Measurements from ENCODE around the gene XRN1.

XRN1 gene

DNA sequence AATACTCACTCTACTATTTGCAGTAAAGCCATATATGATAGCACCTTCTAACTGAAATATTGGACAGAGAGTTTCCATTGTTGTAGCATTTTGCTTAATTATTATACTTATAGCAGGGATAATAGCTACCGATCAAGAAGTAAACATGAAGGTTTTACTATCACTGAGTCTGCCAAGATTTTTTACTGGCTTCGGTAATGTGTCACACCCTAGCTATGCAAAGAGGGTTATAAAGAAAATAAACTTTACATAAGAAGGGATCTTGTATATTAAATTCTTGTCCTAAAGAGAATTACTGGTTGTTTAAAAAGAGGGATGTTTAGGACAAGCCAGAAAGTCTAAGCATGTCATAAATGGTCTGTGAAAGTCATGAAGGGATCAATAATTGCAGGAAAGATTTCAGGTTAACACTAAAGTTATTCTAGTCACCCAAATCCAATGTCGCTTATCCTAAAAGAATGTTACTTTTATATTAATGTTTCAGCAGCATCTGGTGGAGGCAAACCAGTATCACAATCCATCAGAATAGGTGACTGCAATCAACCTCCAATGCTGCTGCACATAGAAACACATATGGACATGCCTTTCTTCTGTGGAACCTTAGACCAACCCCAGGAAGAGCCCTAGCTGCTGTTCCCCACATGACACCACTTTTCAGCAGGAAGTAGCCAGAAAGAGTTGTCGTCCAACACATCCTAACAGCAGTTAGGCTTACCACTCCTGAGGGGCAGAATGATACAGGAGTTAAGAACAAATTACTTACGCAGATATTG is 159.8 kb downstream of the XRN1 start:
- Histone ChIP-seq H3K27ac (ENCODE audit: low read length) (no peak overlapping the region), H3K27me3 (ENCODE audit: control insufficient read depth, insufficient read depth, low read length) (no peaks in the 10 kb centered on the region), H3K4me3 (ENCODE audit: low read length) (no peak overlapping the region), H3K9me3 (ENCODE audit: control insufficient read depth, insufficient read depth, low read length) (peaks cover 1% of the 10 kb centered on the region), H3K36me3 (ENCODE audit: control insufficient read depth, insufficient read depth, low read length) (no peaks in the 10 kb centered on the region), H3K4me1 (ENCODE audit: control insufficient read depth, insufficient read depth, low read length) (no peaks in the 10 kb centered on the region)
- no CpG with 5 or more reads among the region's 5 CpGs for WGBS (ENCODE audit: insufficient coverage, insufficient read length)
- no peak for DNase-seq (ENCODE audit: low read depth, low spot score)

GRCh38 chr3:142285083-142285517 is 162.7 kb downstream of the XRN1 start:
- H3K9me3 ChIP-seq (ENCODE audit: control insufficient read depth, insufficient read depth, low read length) = peaks cover 1% of the 10 kb centered on the region
- H3K27me3 ChIP-seq (ENCODE audit: control insufficient read depth, insufficient read depth, low read length) = no peaks in the 10 kb centered on the region
- DNase-seq (ENCODE audit: low read depth, low spot score) = no peak
- no peaks in the 10 kb centered on the region for H3K36me3 ChIP-seq (ENCODE audit: control insufficient read depth, insufficient read depth, low read length)
- no peak overlapping the region for H3K27ac ChIP-seq (ENCODE audit: low read length)
- H3K4me1 ChIP-seq (ENCODE audit: control insufficient read depth, insufficient read depth, low read length) = no peaks in the 10 kb centered on the region
- H3K4me3 ChIP-seq (ENCODE audit: low read length) = no peak overlapping the region
- WGBS (ENCODE audit: insufficient coverage, insufficient read length) = no CpG with 5 or more reads among the region's 2 CpGs

- Histone ChIP-seq H3K4me1 (ENCODE audit: control insufficient read depth, insufficient read depth, low read length) (no peaks in the 10 kb centered on the region), H3K27me3 (ENCODE audit: control insufficient read depth, insufficient read depth, low read length) (no peaks in the 10 kb centered on the region), H3K9me3 (ENCODE audit: control insufficient read depth, insufficient read depth, low read length) (no peaks in the 10 kb centered on the region; the same call in 1 of the 2 replicates), H3K27ac (ENCODE audit: low read length) (no peak overlapping the region), H3K36me3 (ENCODE audit: control insufficient read depth, insufficient read depth, low read length) (no peaks in the 10 kb centered on the region), H3K4me3 (ENCODE audit: low read length) (no peak overlapping the region)
- no peak for DNase-seq (ENCODE audit: low read depth, low spot score)
- no CpG with 5 or more reads among the region's 4 CpGs for WGBS (ENCODE audit: insufficient coverage, insufficient read length)
Measured at GRCh38 chr3:142282503-142282902, 165.3 kb downstream of the XRN1 start.

DNA sequence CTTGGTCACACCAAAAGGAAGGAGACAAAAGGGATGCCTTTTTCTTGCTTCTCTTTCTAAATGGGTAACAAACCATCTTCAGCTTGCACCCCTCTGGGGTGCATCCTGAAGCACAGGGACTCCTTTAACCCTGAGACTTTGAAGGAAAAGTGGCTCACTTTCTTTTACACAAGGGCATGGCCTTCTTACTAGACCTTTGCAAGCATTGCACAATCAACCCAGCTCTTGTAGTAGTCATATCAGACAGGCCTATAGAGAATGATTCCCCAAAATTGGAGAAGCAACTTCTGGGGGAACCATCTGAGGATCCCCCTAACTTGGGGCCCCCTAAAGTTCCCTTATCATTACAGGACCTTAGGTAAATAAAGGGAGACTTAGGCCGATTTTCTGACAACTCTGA is 166.4 kb downstream of the XRN1 start:
- no CpG with 5 or more reads among the region's 1 CpG for WGBS (ENCODE audit: insufficient coverage, insufficient read length)
- Histone ChIP-seq H3K9me3 (ENCODE audit: control insufficient read depth, insufficient read depth, low read length) (no peaks in the 10 kb centered on the region; the same call in 1 of the 2 replicates), H3K4me1 (ENCODE audit: control insufficient read depth, insufficient read depth, low read length) (no peaks in the 10 kb centered on the region), H3K4me3 (ENCODE audit: low read length) (no peak overlapping the region), H3K36me3 (ENCODE audit: control insufficient read depth, insufficient read depth, low read length) (no peaks in the 10 kb centered on the region), H3K27me3 (ENCODE audit: control insufficient read depth, insufficient read depth, low read length) (no peaks in the 10 kb centered on the region), H3K27ac (ENCODE audit: low read length) (no peak overlapping the region)
- no peak for DNase-seq (ENCODE audit: low read depth, low spot score)

DNA sequence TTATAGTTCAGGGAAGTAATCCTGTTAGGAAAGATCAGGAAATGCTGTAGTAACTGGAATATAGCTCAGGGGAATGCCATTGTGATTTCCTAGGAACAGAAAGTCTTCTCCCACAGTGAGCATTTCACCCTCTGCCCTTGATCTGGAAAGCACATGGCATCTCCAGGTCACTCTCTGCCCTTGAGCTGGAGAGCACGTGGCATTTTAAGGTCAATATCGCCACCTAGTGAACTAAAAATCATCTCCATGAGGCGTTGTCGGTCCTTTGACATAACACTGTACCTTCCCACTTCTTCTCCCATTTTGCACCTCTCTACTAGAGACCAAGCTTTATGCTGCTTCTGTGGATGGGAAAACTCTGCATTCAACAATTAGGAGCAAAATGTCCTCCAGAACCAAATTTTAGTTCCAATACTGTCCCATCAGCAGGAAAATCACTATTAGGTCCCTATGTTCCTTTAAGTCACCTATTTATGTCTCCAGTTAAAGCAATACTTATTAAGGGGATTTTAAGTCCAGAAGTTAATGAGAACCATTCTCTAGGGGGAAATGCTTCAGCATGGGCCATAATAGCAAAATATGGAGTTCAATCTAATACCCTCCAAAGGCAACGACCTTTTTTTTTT is 167.8 kb downstream of the XRN1 start:
- no peak overlapping the region for H3K27ac ChIP-seq (ENCODE audit: low read length)
- DNase-seq (ENCODE audit: low read depth, low spot score) = peak; percentile 47
- H3K36me3 ChIP-seq (ENCODE audit: control insufficient read depth, insufficient read depth, low read length) = no peaks in the 10 kb centered on the region
- no peaks in the 10 kb centered on the region for H3K4me1 ChIP-seq (ENCODE audit: control insufficient read depth, insufficient read depth, low read length)
- H3K27me3 ChIP-seq (ENCODE audit: control insufficient read depth, insufficient read depth, low read length) = no peaks in the 10 kb centered on the region
- no peak overlapping the region for H3K4me3 ChIP-seq (ENCODE audit: low read length)
- no CpG with 5 or more reads among the region's 5 CpGs for WGBS (ENCODE audit: insufficient coverage, insufficient read length)
- H3K9me3 ChIP-seq (ENCODE audit: control insufficient read depth, insufficient read depth, low read length) = no peaks in the 10 kb centered on the region; the same call in 1 of the 2 replicates

- H3K27ac ChIP-seq (ENCODE audit: low read length) = no peak overlapping the region
- H3K4me3 ChIP-seq (ENCODE audit: low read length) = no peak overlapping the region
- H3K27me3 ChIP-seq (ENCODE audit: control insufficient read depth, insufficient read depth, low read length) = no peaks in the 10 kb centered on the region
- no peaks in the 10 kb centered on the region for H3K4me1 ChIP-seq (ENCODE audit: control insufficient read depth, insufficient read depth, low read length)
- no peaks in the 10 kb centered on the region for H3K36me3 ChIP-seq (ENCODE audit: control insufficient read depth, insufficient read depth, low read length)
- DNase-seq (ENCODE audit: low read depth, low spot score) = no peak
- no peaks in the 10 kb centered on the region; the same call in 1 of the 2 replicates for H3K9me3 ChIP-seq (ENCODE audit: control insufficient read depth, insufficient read depth, low read length)
- no CpG with 5 or more reads among the region's 2 CpGs for WGBS (ENCODE audit: insufficient coverage, insufficient read length)
Measured at GRCh38 chr3:142278451-142278850, 169.4 kb downstream of the XRN1 start.

GRCh38 chr3:142276781-142277180 is 171.1 kb downstream of the XRN1 start:
- no peak overlapping the region for H3K27ac ChIP-seq (ENCODE audit: low read length)
- H3K27me3 ChIP-seq (ENCODE audit: control insufficient read depth, insufficient read depth, low read length) = no peaks in the 10 kb centered on the region
- no peak for DNase-seq (ENCODE audit: low read depth, low spot score)
- no peak overlapping the region for H3K4me3 ChIP-seq (ENCODE audit: low read length)
- no peaks in the 10 kb centered on the region; the same call in 1 of the 2 replicates for H3K9me3 ChIP-seq (ENCODE audit: control insufficient read depth, insufficient read depth, low read length)
- no peaks in the 10 kb centered on the region for H3K4me1 ChIP-seq (ENCODE audit: control insufficient read depth, insufficient read depth, low read length)
- no CpG with 5 or more reads among the region's 2 CpGs for WGBS (ENCODE audit: insufficient coverage, insufficient read length)
- no peaks in the 10 kb centered on the region for H3K36me3 ChIP-seq (ENCODE audit: control insufficient read depth, insufficient read depth, low read length)

- no peak for DNase-seq (ENCODE audit: low read depth, low spot score)
- Histone ChIP-seq H3K4me1 (ENCODE audit: control insufficient read depth, insufficient read depth, low read length) (no peaks in the 10 kb centered on the region), H3K36me3 (ENCODE audit: control insufficient read depth, insufficient read depth, low read length) (no peaks in the 10 kb centered on the region), H3K27me3 (ENCODE audit: control insufficient read depth, insufficient read depth, low read length) (no peaks in the 10 kb centered on the region), H3K27ac (ENCODE audit: low read length) (no peak overlapping the region), H3K4me3 (ENCODE audit: low read length) (no peak overlapping the region), H3K9me3 (ENCODE audit: control insufficient read depth, insufficient read depth, low read length) (no peaks in the 10 kb centered on the region; the same call in 1 of the 2 replicates)
- WGBS (ENCODE audit: insufficient coverage, insufficient read length) = no CpG with 5 or more reads among the region's 2 CpGs
Measured at GRCh38 chr3:142275856-142276255, 172.0 kb downstream of the XRN1 start.

GRCh38 chr3:142274908-142275307 is 172.9 kb downstream of the XRN1 start:
- no CpG with 5 or more reads among the region's 1 CpG for WGBS (ENCODE audit: insufficient coverage, insufficient read length)
- H3K27ac ChIP-seq (ENCODE audit: low read length) = no peak overlapping the region
- no peaks in the 10 kb centered on the region for H3K4me1 ChIP-seq (ENCODE audit: control insufficient read depth, insufficient read depth, low read length)
- H3K27me3 ChIP-seq (ENCODE audit: control insufficient read depth, insufficient read depth, low read length) = no peaks in the 10 kb centered on the region
- H3K36me3 ChIP-seq (ENCODE audit: control insufficient read depth, insufficient read depth, low read length) = no peaks in the 10 kb centered on the region
- no peaks in the 10 kb centered on the region; the same call in 1 of the 2 replicates for H3K9me3 ChIP-seq (ENCODE audit: control insufficient read depth, insufficient read depth, low read length)
- no peak for DNase-seq (ENCODE audit: low read depth, low spot score)
- no peak overlapping the region for H3K4me3 ChIP-seq (ENCODE audit: low read length)

DNA sequence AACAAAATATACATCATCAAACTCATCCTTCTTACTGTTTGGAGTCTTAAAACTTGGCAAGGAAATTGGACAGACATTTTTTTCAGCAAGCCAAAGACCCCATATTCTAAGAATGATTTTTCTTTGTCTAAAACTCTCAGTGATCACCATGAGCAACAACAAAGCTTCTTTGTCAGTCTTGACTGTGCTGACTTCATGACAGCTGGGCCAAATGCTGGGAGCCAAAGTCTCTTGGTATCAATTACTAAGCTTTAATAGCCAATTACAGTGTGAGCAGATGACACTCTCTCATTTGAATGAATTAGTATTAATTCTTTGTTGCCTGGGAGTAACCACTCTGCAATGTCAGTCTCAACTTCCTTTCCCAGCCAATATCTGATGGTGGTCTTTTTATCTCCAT is 174.3 kb downstream of the XRN1 start:
- Histone ChIP-seq H3K27me3 (ENCODE audit: control insufficient read depth, insufficient read depth, low read length) (no peaks in the 10 kb centered on the region), H3K36me3 (ENCODE audit: control insufficient read depth, insufficient read depth, low read length) (no peaks in the 10 kb centered on the region), H3K27ac (ENCODE audit: low read length) (no peak overlapping the region), H3K4me1 (ENCODE audit: control insufficient read depth, insufficient read depth, low read length) (no peaks in the 10 kb centered on the region), H3K9me3 (ENCODE audit: control insufficient read depth, insufficient read depth, low read length) (no peaks in the 10 kb centered on the region), H3K4me3 (ENCODE audit: low read length) (no peak overlapping the region)
- DNase-seq (ENCODE audit: low read depth, low spot score) = no peak

Data from iPS DF 6.9 (cell line).